GM12873 (cell line): ENCODE measurements around the gene LRRK1.

Source experiments
- TF ChIP-seq, protein P1 (sequence below): IDR thresholded peaks from 2 replicates; pipeline ENCODE4 v1.5.1; 2012; ENCODE audit warnings: low read depth, mild to moderate bottlenecking, moderate library complexity, low read length, control low read depth; ENCODE audit not compliant: insufficient read depth; ENCODE audit errors: missing control alignments

The LRRK1 gene

DNA sequence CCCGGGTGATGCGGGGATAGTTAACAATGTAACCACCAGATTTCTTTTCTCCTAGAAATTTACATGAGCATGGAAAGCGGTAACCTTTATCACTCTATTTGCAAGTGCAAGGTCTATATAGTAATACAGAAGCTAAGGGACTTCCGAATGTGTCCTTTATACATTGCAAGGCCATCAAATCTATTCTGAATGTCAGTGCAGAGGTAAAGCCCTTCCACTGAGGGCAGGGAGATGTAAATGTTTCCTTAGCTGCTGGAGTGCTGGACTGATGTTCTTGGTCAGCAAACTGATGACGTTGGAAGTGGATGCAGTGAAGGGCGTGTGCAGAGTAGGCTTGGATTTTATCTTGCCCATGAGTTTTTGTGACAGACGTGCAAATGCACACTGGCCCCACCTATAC is 33.3 kb upstream of the LRRK1 start:
- TF ChIP-seq, protein P1, sequence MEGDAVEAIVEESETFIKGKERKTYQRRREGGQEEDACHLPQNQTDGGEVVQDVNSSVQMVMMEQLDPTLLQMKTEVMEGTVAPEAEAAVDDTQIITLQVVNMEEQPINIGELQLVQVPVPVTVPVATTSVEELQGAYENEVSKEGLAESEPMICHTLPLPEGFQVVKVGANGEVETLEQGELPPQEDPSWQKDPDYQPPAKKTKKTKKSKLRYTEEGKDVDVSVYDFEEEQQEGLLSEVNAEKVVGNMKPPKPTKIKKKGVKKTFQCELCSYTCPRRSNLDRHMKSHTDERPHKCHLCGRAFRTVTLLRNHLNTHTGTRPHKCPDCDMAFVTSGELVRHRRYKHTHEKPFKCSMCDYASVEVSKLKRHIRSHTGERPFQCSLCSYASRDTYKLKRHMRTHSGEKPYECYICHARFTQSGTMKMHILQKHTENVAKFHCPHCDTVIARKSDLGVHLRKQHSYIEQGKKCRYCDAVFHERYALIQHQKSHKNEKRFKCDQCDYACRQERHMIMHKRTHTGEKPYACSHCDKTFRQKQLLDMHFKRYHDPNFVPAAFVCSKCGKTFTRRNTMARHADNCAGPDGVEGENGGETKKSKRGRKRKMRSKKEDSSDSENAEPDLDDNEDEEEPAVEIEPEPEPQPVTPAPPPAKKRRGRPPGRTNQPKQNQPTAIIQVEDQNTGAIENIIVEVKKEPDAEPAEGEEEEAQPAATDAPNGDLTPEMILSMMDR: no peak

GRCh38 chr15:100887211-100887913 is 31.8 kb upstream of the LRRK1 start:
- TF ChIP-seq, protein P1: no peak

DNA sequence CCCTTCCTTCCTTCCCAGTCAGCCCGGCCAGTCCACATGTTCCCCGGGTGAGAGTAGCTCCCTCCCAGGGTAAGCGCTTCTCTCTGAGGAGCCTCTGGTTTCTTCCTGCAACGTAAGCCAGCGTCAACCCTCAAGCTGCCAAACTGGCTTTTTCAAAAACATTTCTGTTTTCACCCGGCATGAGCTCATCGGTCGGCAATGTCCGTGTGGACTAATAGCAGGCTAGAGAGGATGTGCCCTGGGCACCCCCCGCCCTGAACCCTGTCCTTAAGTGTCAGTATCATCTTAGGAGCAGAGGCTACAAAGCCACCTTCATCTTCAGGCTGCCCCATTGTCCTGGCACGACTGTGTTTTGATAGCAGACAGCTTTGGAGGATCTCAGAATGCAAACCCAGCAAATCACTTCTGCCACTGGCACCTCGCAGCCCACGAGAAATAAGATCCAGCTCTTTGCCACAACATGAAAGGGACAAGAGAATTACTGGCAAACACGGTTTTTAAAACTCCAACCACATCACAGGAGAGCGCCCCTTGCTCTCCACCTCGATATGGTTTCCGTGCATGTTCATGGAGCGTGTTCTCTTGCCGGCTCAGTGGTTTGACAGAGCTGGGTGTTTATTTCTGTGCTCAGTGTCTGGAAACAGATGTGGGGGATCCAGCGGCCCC is 29.6 kb upstream of the LRRK1 start:
- TF ChIP-seq, protein P1: no peak

GRCh38 chr15:100890051-100890720 is 29.0 kb upstream of the LRRK1 start:
- TF ChIP-seq, protein P1: no peak

GRCh38 chr15:100890850-100891249 is 28.3 kb upstream of the LRRK1 start:
- TF ChIP-seq, protein P1: no peak

DNA sequence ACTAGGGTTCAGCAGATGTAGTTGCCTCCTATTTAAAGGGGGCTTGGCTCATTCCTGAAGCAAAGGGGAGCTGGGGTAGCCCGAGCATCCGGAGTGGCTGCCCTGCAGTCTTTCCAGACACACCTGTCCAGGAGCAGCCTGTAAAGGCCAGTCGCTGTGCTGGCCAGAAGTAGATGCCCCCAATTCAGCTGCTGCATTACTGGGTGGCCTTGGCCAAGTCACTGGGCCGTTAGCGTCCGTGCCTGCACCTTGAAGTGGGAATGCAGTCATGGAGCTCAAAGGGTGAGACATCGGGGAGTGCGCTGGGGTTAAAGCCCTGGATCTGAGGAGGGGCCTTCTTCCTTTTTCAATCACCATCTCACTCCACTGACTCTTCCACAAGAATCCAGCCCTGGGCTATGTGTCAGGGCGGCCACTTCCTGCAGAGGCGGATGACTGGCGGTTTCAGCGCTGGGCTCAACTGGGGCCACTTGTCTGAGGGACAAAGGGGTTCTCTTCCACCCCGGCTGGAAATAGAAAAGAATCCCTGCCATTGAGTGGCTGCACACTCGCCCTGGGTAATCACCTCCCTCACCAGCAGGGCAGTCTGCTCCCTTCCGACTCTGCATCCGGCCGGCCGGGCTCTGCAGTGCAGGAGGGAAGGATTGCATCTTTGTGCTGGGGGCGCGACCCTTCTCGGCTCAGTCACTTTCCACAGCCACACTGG is 27.7 kb upstream of the LRRK1 start:
- TF ChIP-seq, protein P1: no peak

- TF ChIP-seq, protein P1: no peak
These were observed 27.2 kb upstream of the LRRK1 start for GRCh38 chr15:100892013-100892355.
